Measurements from ENCODE around the gene MPP1. TPM values are rescaled to one million over a fixed set of nuclear protein-coding genes. Genes with fewer than 3 reads are reported as not detected.

The MPP1 gene

DNA sequence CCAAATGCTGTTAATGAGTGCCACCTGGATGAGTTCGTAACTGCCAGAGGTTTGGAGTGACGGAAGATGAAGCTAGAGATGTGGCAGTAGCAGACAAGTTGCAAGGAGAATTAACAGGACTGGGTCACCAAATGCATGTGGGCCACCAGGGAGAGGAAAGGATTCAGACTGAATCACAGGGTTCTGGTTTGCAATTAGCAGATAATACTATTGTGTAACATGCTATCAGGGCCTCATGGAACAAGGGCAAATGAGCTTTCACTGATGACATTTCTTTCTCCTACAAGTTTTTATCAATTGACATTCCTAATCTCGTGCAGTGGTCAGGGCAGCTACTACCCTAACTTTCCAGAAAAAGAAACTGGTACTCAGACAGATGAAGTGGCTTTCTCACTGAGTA is 75.8 kb downstream of the MPP1 start:
- Histone ChIP-seq H3K4ac (ENCODE audit: low read length) (no peak overlapping the region), H2AFZ (ENCODE audit: low read length) (no peak overlapping the region), H4K91ac (ENCODE audit: low read depth, low read length, poor library complexity) (no peak overlapping the region), H3K27me3 (ENCODE audit: control insufficient read depth in 3 of 3, insufficient read depth in 3 of 3, low read depth in 1 of 3, low read length in 3 of 3) (peaks cover 0 to 40% (median 0%) of the 10 kb centered on the region in 3 experiments), H3K23ac (ENCODE audit: low read depth, low read length, poor library complexity) (no peak overlapping the region), H3K4me3 (ENCODE audit: low read length in 2 of 2) (no peak overlapping the region), H2BK12ac (ENCODE audit: low read length) (no peak overlapping the region), H3K27ac (replicated peaks; ENCODE audit: low read length) (no peak overlapping the region), H3K79me1 (ENCODE audit: low read depth, low read length) (no peaks in the 10 kb centered on the region), H3K4me1 (ENCODE audit: control insufficient read depth in 2 of 2, insufficient read depth in 1 of 2, low read depth in 1 of 2, low read length in 2 of 2) (peaks cover 0 to 3% of the 10 kb centered on the region in 2 donors), H3K9ac (ENCODE audit: low read depth, low read length, poor library complexity) (no peak overlapping the region), H3K14ac (ENCODE audit: low read length) (no peak overlapping the region), H3K9me3 (replicated peaks in 1 of 2; ENCODE audit: control insufficient read depth in 2 of 2, insufficient read depth in 1 of 2, low read depth in 1 of 2, low read length in 2 of 2) (no peaks in the 10 kb centered on the region), H2BK120ac (ENCODE audit: low read depth, low read length) (no peak overlapping the region), H2AK5ac (ENCODE audit: low read depth, low read length) (no peak overlapping the region), H3K36me3 (replicated peaks in 1 of 2; ENCODE audit: control insufficient read depth in 2 of 2, insufficient read depth in 2 of 2, low read length in 2 of 2) (no peaks in the 10 kb centered on the region), H2BK15ac (ENCODE audit: low read length) (no peak overlapping the region), H4K8ac (ENCODE audit: low read depth, low read length) (no peak overlapping the region), H3K4me2 (ENCODE audit: insufficient read depth, low read length, poor library complexity, severe bottlenecking) (no peak overlapping the region), H3K18ac (ENCODE audit: low read length) (no peak overlapping the region), H2BK5ac (ENCODE audit: low read length) (no peak overlapping the region)
- no peak for DNase-seq (ENCODE audit: low spot score)
- no CpG with 5 or more reads among the region's 3 CpGs for WGBS, 2 donors (ENCODE audit: extremely low coverage in 2 of 2, insufficient read length in 2 of 2, insufficient replicate concordance in 1 of 2)

Small RNA genes lying within 50 kb of the gene (small RNA-seq; reads per million reads assigned to genes)
- gene SNORA36A (ENCODE audit: insufficient read depth) = not detected

All from neuronal stem cell (in vitro differentiated cells).